ENCODE data around the gene ZDHHC20.

GRCh38 chr13:21434588-21434987, 24.5 kb downstream of the ZDHHC20 start:
- TF ChIP-seq CTCF (conservative IDR thresholded peaks at IDR 0.05 in 1 of 2, IDR thresholded peaks at IDR 0.05 in 1 of 2; ENCODE audit: extremely low read depth in 1 of 2, insufficient read depth in 1 of 2, low read depth in 1 of 2, low read length in 2 of 2), result no peak
- TF ChIP-seq EZH2 (IDR thresholded peaks at IDR 0.05; ENCODE audit: borderline replicate concordance, low read length), result no peak

Data from mammary epithelial cell (primary cell).